GM18520 (cell line): ENCODE measurements around the gene PCSK5.
"Not testable (repeated sequence)": the region's sequence is repeated elsewhere in the genome, so short reads cannot be mapped to it uniquely, and the experiment has no call there.

Source experiments
- ATAC-seq: cut with Tn5 transposase; IDR thresholded peaks from one replicate; pipeline ENCODE4 v1.9.1; 2021; ENCODE audit not compliant: unreplicated experiment

PCSK5 gene

GRCh38 chr9:76296561-76297310 is 406.3 kb downstream of the PCSK5 start:
- ATAC-seq, result no peak

- no peak for ATAC-seq
Measured at GRCh38 chr9:76297721-76298239, 407.3 kb downstream of the PCSK5 start.

GRCh38 chr9:76298521-76299144 is 408.2 kb downstream of the PCSK5 start:
- ATAC-seq, result no peak

GRCh38 chr9:76302543-76302942 is 412.1 kb downstream of the PCSK5 start:
- no peak for ATAC-seq

- no peak for ATAC-seq
Measured at GRCh38 chr9:76302947-76303550, 412.6 kb downstream of the PCSK5 start.

GRCh38 chr9:76307047-76307446 is 416.6 kb downstream of the PCSK5 start:
- not testable (repeated sequence) for ATAC-seq

DNA sequence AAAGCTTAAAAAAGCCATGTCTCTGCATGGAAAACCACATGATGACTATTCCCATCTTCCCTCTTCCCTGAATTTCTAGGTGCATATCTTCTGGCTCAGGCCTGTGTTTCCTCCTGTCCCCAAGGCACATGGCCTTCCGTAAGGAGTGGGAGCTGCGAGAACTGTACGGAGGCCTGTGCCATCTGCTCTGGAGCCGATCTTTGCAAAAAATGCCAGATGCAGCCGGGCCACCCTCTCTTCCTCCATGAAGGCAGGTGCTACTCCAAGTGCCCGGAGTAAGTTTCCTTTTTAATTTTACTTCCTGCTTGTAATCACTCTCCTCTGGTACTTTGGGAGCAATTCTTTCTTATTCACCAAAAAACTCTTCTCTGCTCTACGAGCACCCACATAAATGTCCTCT is 420.1 kb downstream of the PCSK5 start:
- no peak for ATAC-seq

GRCh38 chr9:76310991-76311390 is 420.5 kb downstream of the PCSK5 start:
- no peak for ATAC-seq

DNA sequence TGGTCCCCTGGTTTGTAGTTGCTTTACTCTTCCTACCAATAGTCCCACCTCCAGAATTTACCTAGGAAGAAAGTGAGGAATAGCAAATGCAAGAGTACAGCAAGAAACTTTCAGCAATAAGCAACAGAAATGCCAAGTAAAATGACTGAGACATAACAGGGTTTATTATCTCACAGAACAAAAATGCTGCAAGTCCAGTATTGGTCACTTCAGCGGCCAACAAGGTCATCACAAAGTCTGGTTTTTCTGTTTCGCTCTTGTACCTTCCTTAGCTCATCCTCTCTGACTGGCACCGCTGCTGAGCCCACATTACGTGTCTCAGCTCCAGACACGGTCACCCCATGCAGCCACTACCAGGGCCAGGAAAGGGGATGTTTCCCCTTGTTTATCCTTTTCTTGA is 421.1 kb downstream of the PCSK5 start:
- no peak for ATAC-seq

DNA sequence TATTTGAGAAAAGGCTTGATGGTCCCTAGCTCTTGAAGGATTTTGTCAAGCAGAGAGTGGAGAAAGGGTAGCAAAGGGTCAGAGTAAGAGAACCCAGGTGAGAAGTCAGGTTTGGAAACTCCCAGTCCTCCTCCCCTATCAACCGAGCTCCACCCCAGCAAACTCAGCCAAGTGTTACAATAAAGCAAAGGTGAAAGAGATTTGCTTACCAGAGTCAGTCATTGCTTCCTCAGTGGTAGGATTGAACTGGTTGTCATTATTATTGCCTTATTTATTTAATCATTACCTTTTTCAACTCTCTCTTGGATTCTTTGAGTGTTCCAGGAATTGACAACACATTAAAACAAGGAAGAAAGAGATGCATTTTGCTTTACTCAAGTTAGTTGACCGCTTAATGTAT is 423.3 kb downstream of the PCSK5 start:
- no peak for ATAC-seq

DNA sequence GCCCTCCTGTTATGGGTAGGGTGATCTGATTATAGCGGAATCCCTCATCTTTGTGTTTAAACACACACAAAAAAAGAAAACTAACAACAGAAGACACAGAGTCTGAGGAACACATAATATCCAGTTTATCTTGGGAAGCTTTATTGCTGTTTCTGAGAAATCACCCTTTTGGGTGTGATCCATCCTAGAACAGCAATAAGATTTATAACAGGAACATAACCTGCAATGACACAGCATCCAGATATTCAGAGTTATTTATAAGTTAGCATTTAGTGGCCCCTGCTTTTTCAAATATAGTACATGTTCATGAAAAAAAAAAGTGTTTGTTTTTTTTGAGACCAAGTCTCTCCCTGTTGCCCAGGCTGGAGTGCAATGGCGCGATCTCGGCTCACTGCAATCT is 423.8 kb downstream of the PCSK5 start:
- no peak for ATAC-seq

- ATAC-seq, result no peak
Measured at GRCh38 chr9:76316069-76316468, 425.6 kb downstream of the PCSK5 start.

- ATAC-seq, result not testable (repeated sequence)
Measured at GRCh38 chr9:76319466-76319865, 429.0 kb downstream of the PCSK5 start.

GRCh38 chr9:76321195-76321828 is 430.8 kb downstream of the PCSK5 start:
- no peak for ATAC-seq

GRCh38 chr9:76322810-76323209 is 432.3 kb downstream of the PCSK5 start:
- ATAC-seq, result no peak

DNA sequence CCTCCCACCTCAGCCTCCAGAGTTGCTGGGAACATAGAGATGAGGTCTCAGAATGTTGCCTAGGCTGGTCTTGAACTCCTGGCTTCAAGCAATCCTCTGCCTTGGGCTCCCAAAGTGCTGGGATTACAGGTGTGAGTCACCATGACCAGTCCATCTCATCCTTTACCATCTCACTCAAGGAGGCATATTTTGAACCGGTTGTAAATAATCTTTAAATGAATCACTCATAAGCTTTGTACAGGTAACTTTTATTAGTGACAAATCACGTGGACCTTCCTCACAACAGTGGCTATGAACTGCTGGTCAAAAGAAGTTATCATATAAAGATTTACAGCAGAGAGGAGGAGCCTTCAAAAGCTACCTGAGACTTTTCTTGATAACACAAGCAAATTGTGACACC is 433.0 kb downstream of the PCSK5 start:
- ATAC-seq, result no peak

DNA sequence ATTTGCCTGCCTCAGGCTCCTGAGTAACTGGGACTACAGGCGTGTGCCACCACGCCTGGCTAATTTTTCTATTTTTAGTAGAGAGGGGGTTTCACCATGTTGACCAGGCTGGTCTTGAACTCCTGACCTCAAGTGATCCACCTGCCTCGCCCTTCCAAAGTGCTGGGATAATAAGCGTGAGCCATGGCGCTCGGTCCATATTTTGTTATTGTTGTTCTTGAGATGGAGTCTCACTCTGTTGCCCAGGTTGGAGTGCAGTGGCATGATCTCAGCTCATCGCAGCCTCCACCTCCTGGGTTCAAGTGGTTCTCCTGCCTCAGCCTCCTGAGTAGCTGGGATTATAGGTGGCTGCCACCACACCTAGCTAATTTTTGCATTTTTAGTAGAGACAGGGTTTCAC is 433.6 kb downstream of the PCSK5 start:
- not testable (repeated sequence) for ATAC-seq

DNA sequence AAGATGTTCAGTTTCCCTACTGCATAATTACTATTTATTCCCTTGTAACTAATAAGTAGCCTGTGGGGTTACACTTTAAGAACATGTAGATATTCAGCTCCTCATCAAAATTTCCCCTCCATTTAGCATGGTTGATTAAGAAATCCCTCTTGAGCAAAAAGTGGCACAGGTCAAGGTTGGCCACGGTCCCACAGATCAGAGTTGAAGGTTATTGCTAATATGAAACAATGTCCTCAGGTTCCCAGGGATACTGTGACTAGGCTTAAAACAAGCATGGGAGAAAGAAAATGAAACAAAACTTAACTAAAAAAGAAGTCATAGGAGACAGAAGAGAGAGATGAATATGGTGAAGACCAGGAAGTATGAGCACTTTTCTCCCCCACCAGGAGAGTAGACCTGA is 439.6 kb downstream of the PCSK5 start:
- no peak for ATAC-seq

DNA sequence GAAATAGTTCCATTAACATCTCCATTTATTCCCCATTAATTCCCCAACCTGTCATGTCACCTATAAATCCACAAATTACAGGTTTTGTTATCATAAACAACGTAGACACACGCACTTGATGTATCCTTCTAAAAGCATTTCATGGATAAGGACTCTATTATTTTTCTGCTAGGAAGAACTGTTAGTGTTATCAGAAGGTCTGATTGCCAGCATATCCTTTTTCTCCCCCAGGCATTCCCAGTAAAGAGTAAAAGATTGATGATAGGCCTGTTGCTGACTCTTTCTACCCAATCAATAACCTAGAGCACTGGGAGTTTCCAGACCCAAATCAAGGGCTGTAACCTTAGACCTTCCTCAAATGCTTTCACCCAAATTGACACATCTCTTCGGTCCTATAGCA is 442.9 kb downstream of the PCSK5 start:
- ATAC-seq, result no peak

DNA sequence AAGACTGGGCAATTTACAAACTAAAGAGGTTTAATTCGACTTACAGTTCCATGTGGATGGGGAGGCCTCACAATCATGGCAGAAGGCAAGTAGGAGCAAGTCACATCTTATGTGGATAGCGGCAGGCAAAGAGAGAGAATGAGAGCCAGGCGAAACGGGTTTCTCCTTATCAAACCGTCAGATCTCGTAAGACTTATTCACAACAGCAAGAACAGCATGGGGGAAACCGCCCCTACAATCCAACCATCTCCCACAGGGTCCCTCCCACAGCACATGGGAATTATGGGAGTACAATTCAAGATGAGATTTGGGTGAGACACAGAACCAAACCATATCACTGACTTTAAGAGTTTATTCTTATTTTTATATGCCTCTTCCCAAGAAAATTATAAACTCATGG is 443.5 kb downstream of the PCSK5 start:
- ATAC-seq, result no peak

- ATAC-seq, result no peak
Measured at GRCh38 chr9:76336027-76336426, 445.6 kb downstream of the PCSK5 start.

- no peak for ATAC-seq
Measured at GRCh38 chr9:76338418-76338817, 447.9 kb downstream of the PCSK5 start.
